Ovary (tissue), 9 donors: ENCODE measurements around the gene SFTPA1. TPM values are rescaled to one million over a fixed set of nuclear protein-coding genes. Genes with fewer than 3 reads are reported as not detected.
"Not testable (repeated sequence)": the region's sequence is repeated elsewhere in the genome, so short reads cannot be mapped to it uniquely, and the experiment has no call there.

Source experiments
- DNase-seq, 5 donors: peaks; one replicate each; pipeline ENCODE4 v3.0.0-alpha.2; 2019 to 2020
- H3K27ac ChIP-seq, 2 donors: fragments of 200-600 bp; one replicate each; pipeline versions ENCODE4 v1.5.1 to v1.8.0; 2019 to 2022
- H3K27me3 ChIP-seq: fragments of 200-600 bp; one replicate; pipeline ENCODE4 v1.8.0; 2022
- H3K36me3 ChIP-seq: fragments of 200-600 bp; sonication (generic); one replicate; pipeline ENCODE4 v1.5.1; 2019
- H3K4me1 ChIP-seq: one replicate; pipeline ENCODE4 v1.8.1; 2013; ENCODE audit warnings: mild to moderate bottlenecking, moderate library complexity; ENCODE audit not compliant: insufficient read depth
- H3K4me3 ChIP-seq: fragments of 200-600 bp; sonication (generic); one replicate; pipeline ENCODE4 v1.5.1; 2017
- H3K9me3 ChIP-seq, 2 donors: fragments of 200-600 bp in 1 of 2; sonication (generic) in 1 of 2; one replicate each; pipeline versions ENCODE4 v1.5.1 to v1.8.1; 2013 to 2019; ENCODE audit warnings: mild to moderate bottlenecking in 1 of 2, moderate library complexity in 1 of 2
- CTCF ChIP-seq, 3 donors: fragments of 450-650 bp in 2 of 3; fragments of 200-600 bp in 1 of 3; IDR thresholded peaks; one replicate each; pipeline versions ENCODE4 v1.5.1 to v1.8.0; 2016 to 2022; ENCODE audit warnings: antibody characterized with exemption in 3 of 3, mild to moderate bottlenecking in 1 of 3
- EP300 ChIP-seq: sonication (generic); formaldehyde crosslinking; IDR thresholded peaks from one replicate; pipeline ENCODE4 v1.6.1; 2017; ENCODE audit warnings: antibody characterized with exemption
- POLR2A ChIP-seq: fragments of 450-650 bp; IDR thresholded peaks from one replicate; pipeline ENCODE4 v1.6.1; 2017; ENCODE audit warnings: antibody characterized with exemption, mild to moderate bottlenecking, moderate library complexity
- WGBS, 3 donors: extraction: QIAGEN DNeasy Blood & Tissue Kit in 1 of 3; methylation state at CpG; one replicate each; pipeline versions ENCODE4 v1.1.5 to v1.1.7; 2013 to 2017; 5-methylcytosine and 5-hydroxymethylcytosine counted together
- intact Hi-C, 4 donors: fragments of 100-400 bp; cut with DNase I; formaldehyde crosslinking; loops; one replicate each; pipeline versions ENCODE4 v1.11.0 to v1.15.1; 2022 to 2023
- polyA plus RNA-seq, 2 donors: library from polyadenylated mRNA; stranded (reverse); fragments of 200-250 nt in 1 of 2; fragments of 350-450 nt in 1 of 2; fragmentation: Illumina TruSeq in 1 of 2; extraction: RNeasy Lipid Tissue Mini Kit (QIAGEN cat#74804) in 1 of 2; gene quantifications; one replicate each; pipeline ENCODE4 v1.2.3, GENCODE V29; 2013 to 2014
- total RNA-seq, 7 donors: library from RNA; depleted of rRNA in 2 of 7; stranded (reverse); fragments of >200 nt in 2 of 7; fragmentation: NEBNext Ultra II Directional in 3 of 7; extraction: Animal tissue kit (Norgen Biotek cat#: 25700) in 3 of 7; gene quantifications; one replicate each; pipeline versions ENCODE4 v1.1.0 to v1.2.4, GENCODE V29; 2016 to 2023
- donor health status: DM: no; HTN: no; CAD: no; lungs with moderate emphysema.
- donor health status: DM: no; HTN: no; CAD: no.
- donor health status: Bipolar disorder and iron deficiency.
- donor health status: DM: yes; HTN: yes; CAD: no.
- donor health status: DM: no; HTN: no; CAD: no.
- donor health status: DM: yes; HTN: yes; CAD: no.

Gene SFTPA1
- total and polyA plus RNA-seq, 9 donors = 0.10 to 6.6 (median 0.55) TPM; not detected in 3

DNA sequence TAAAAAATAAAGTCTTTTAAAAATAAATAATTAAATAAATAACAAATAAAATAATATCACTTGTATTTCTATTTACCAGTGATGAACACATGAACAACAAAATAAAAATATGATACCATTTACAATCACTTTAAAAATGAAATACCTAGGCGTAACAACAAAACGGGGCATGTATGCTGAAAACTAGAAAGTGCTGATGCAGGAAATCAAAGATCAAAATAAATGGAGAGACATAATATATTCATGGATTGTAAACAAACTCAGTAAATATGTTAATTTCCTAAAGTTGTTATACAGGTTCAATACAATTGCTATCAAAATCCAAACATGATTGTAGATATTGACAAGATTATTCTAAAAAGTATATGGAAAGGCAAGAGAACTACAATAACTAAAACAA, 31.4 kb upstream of the SFTPA1 start:
- intact Hi-C loops = no loop called here
- Histone ChIP-seq H3K27me3 (no peaks in the 10 kb centered on the region), H3K4me1 (no peaks in the 10 kb centered on the region), H3K27ac (no peak overlapping the region), H3K9me3 (no peaks in the 10 kb centered on the region), H3K4me3 (no peak overlapping the region), H3K36me3 (no peaks in the 10 kb centered on the region)
- TF ChIP-seq EP300 = no peak
- no peak for TF ChIP-seq POLR2A
- TF ChIP-seq CTCF (IDR thresholded peaks at IDR 0.05) = no peak
- no peak for DNase-seq
- 93 to 96% (median 93%) methylated on average over 2 of the region's 2 CpGs for WGBS, 3 donors

DNA sequence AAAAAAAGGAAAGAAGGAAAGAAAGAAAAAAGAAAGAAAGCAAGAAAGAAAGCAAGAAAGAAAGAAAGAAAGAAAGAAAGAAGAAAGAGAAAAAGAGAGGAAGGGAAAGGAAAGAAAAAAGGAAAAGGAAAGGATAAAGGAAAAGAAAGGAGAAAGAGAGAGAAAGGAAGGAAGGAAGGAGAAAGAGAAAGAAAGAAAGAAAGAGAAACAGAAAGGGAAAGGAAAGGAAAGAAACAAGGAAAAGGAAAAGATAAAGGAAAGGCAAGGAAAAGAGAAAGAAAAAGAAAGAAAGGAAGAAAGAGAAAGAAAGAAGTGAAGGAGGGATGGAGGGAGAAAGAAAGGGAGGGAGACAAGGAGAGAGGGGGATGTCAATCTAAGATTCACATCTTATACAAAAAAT, 29.7 kb upstream of the SFTPA1 start:
- no peak for DNase-seq
- no peak overlapping the region for H3K4me3 ChIP-seq
- no peaks in the 10 kb centered on the region for H3K36me3 ChIP-seq
- H3K9me3 ChIP-seq = no peaks in the 10 kb centered on the region
- no peaks in the 10 kb centered on the region for H3K27me3 ChIP-seq
- H3K27ac ChIP-seq = no peak overlapping the region
- intact Hi-C loops = no loop called here
- TF ChIP-seq POLR2A (no peak), CTCF (IDR thresholded peaks at IDR 0.05) (no peak), EP300 (no peak)
- no peaks in the 10 kb centered on the region for H3K4me1 ChIP-seq

DNA sequence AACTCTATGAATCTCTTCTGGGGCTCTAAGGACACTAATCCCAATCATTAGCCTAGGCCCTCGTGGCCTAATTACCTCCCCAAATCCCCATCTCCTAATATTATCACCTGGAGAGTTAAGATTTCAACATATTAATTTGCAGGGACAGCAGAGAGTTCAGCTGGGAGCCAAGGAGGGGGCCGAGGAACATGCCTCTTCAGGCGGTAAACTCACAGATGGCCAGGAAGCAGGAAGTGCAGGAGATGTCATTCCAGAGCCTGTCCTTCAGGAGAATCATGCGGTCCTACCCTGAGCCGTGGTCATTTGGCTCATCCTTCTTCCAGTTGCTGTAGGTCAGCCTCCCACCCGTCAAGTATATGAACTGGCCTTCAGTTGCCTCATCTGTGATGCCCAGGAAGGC, 28.6 kb upstream of the SFTPA1 start:
- Histone ChIP-seq H3K27ac (no peak overlapping the region), H3K9me3 (no peaks in the 10 kb centered on the region), H3K4me3 (no peak overlapping the region), H3K36me3 (no peaks in the 10 kb centered on the region), H3K27me3 (no peaks in the 10 kb centered on the region), H3K4me1 (no peaks in the 10 kb centered on the region)
- DNase-seq = no peak
- intact Hi-C loops = no loop called here
- WGBS, 3 donors = 76 to 86% (median 78%) methylated on average over 6 of the region's 6 CpGs
- no peak for TF ChIP-seq POLR2A
- TF ChIP-seq CTCF (IDR thresholded peaks at IDR 0.05) = no peak
- TF ChIP-seq EP300 = no peak

DNA sequence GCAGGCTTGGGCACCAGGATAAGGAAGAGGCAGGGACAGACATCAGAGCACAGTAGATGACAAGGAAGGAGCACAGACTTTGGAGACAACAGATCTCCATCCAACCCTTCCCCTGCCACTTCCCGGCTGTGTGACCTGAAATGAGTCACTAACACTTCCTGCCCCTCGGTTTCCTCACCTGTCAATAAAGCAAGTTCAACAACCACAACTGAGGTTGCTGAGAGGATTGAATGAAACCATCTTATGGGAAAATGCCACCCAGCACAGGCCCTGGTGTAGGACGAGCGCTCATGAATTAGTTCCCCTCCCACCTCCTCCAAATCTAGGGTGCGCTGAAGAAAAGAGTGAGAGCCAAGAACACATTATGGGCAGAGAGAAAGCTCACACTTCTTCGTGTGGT, 27.8 kb upstream of the SFTPA1 start:
- intact Hi-C loops, H3K27ac ChIP-seq, H3K4me1 ChIP-seq, H3K36me3 ChIP-seq, DNase-seq, H3K4me3 ChIP-seq, H3K27me3 ChIP-seq, H3K9me3 ChIP-seq: not testable (repeated sequence)
- 69 to 77% (median 76%) methylated on average over 1 to 6 of the region's 6 CpGs for WGBS, 3 donors

DNA sequence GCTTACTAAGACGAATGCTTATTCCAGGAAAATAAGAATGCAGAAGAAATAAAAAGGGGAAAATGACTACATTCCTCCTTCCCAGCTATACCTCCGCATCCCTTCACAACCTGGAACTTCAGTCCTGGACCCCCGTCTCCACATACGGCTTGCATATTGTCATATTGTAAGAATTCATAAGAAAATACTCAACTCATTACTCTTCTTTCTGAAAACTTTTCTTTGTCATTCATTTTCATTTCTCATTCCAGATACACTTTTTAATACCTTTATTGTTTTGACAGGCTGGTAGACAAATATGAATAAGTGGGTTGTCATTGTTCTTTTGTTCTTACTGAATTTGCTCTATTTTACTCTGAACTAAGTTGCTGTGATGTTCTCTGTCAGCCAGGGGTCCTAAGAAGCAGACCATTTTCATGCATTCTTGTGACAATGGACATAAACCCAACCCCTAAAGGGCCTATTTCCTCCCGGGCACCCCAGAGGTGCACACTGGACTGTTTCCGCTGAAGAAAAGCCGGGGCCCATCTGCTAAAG, 27.2 kb upstream of the SFTPA1 start:
- WGBS, 3 donors = 83 to 88% (median 88%) methylated on average over 7 of the region's 7 CpGs
- no peaks in the 10 kb centered on the region for H3K27me3 ChIP-seq
- no peak for DNase-seq
- H3K9me3 ChIP-seq = no peaks in the 10 kb centered on the region
- H3K36me3 ChIP-seq = no peaks in the 10 kb centered on the region
- intact Hi-C loops = no loop called here
- no peak overlapping the region for H3K27ac ChIP-seq
- no peak overlapping the region for H3K4me3 ChIP-seq
- TF ChIP-seq CTCF (IDR thresholded peaks at IDR 0.05) (no peak), POLR2A (no peak), EP300 (no peak)
- no peaks in the 10 kb centered on the region for H3K4me1 ChIP-seq
